ENCODE measurements around the gene LYG2.
"Not testable (repeated sequence)": the region's sequence is repeated elsewhere in the genome, so short reads cannot be mapped to it uniquely, and the experiment has no call there.

LYG2 gene

DNA sequence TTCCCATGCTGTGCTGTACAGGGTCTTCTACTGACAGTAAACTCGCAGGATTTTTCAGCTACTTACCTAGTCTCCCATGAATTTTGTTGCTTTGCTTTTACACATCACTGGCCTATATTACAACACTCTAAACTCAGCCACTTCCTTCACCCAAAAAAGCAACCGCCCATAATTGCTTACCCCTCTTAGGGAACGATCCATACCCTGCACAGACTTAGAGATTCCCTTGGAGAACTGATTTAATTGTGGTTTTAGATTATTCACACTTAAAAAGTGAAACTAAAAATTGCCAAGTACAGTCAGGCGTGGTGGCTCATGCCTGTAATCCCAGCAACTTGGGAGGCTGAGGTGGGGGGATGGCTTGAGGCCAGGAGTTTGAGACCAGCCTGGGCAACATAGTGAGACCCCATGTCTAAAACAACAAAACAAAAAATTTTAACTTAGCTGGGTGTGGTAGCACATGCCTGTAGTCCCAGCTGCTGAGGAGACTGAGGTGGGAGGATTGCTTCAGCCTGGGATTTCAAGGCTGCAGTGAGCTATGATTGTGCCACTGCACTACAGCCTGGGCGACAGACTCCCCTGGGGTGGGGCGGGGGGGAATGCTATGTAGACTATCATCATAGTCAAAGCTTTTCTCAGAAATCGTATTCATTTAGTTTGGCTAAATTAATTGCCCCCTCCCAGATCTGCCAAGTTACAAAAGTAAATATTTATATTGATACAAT, 55.2 kb downstream of the LYG2 start:
- no peak for DNase-seq

DNA sequence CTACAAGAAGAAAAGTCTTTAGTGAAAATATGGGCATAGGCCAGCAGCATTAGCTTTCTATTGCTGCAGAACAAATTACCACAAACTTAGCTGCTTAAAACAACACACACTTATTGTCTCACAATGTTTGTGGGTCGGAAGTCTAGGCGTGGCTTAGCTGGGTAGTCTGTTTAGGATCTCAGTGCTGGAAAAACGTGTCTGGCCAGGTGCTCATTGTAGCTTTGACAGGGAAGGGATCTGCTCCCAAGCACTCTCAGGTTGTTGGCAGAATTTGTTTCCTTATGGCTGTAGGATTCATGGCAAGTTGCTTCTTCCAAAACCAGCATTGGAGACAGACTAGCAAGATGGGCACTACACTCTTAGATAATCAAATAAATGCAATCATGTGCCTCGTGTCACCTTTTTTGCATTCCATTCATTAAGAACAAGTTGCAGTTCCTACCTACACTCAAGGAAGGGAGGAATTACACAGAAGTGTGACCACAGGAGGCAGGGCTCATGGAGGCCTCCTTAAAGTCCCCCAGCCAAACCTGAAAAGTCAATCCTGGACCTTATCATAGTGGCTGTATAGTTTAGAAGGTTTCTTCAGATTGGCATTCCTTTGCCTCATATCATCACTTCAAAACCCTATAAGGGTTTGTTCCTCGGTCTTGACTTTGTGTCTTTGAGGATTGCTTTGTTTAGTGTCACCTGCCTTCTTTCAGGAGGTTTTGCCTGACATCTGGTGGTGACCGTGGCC, 57.2 kb downstream of the LYG2 start:
- no peak for DNase-seq

DNA sequence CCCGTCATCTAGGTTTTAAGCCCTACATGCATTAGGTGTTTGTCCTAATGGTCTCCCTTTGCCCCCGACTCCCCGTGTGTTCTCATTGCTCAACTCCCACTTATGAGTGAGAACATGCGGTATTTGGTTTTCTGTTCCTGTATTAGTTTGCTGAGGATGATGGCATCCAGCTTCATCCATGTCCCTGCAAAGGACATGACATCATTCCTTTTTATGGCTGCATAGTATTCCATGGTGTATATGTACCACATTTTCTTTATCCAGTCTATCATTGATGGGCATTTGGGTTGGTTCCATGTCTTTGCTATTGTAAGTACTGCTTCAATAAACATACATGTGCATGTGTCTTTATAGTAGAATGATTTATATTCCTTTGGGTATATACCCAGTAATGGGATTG, 63.1 kb downstream of the LYG2 start:
- DNase-seq: not testable (repeated sequence)

Measured in CD4-positive, alpha-beta T cell treated with Interleukin-4 for 4 hours (primary cell).